ENCODE results near the gene ZMIZ1. TPM values are rescaled to one million over a fixed set of nuclear protein-coding genes. Genes with fewer than 3 reads are reported as not detected.
A peak's percentile ranks its signal among the peaks of the same experiment; 100 is the strongest.

The ZMIZ1 gene
- total and polyA plus RNA-seq, 4 donors = 3.9 to 19.1 (median 9.8) TPM

DNA sequence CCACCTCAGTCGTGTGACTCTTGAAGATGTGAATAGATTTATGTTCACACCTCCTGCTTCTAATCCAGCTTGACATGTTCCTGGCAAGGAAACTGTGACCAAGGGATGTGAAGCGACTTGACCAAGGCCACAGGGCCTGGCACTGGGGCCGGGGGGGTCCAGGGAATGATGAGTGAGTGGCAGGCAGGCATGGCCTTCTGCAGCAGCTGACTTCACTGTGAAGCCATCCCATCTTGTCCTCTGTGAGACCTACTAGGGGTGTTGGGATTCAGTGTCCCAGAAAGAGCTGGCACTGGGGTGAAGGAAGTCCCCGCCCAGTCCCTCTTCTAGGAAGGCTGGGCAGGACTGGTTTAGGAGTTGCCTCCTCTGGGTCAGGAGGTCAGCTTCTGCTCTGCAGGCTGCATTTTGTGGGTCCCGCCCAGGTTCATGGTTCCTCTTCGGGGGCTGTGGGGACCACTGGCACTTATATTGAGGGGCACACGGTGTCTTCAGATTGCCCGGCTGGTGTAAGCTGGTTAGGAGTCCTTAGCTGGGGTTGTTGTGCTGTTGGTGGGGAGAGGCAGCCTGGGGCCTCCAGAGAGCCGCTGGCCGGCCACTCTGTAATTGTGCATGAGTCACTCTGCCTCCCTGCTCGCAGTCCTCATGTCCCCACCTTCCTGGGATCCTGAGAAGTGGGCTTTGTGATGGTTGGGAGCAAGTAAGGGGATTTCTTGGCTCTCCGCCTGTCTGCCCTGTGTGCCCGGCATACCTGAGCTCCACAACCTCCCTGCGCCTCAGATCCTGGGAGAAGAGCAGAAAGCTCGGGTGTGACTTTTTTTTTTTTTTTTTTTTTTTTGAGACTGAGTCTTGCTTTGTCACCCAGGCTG lies 11.0 kb downstream of the ZMIZ1 start:
- TF ChIP-seq NR2F2 (IDR thresholded peaks at IDR 0.05) (no peak), HNF4G (IDR thresholded peaks at IDR 0.05) (no peak), TAF1 (conservative IDR thresholded peaks at IDR 0.05) (no peak), EGR1 (IDR thresholded peaks at IDR 0.05; ENCODE audit: low read depth in 2 of 2) (no peak), FOXA1 (IDR thresholded peaks at IDR 0.05) (no peak), YY1 (IDR thresholded peaks at IDR 0.05) (no peak), HNF4A (conservative IDR thresholded peaks at IDR 0.05) (no peak), GABPA (IDR thresholded peaks at IDR 0.05 in 1 of 2, conservative IDR thresholded peaks at IDR 0.05 in 1 of 2) (no peak), REST (IDR thresholded peaks at IDR 0.05) (no peak), RXRA (IDR thresholded peaks at IDR 0.05) (no peak), FOXA2 (IDR thresholded peaks at IDR 0.05) (no peak), JUND (IDR thresholded peaks at IDR 0.05) (no peak), RAD21 (IDR thresholded peaks at IDR 0.05) (no peak), SP1 (IDR thresholded peaks at IDR 0.05) (no peak)
- TF ChIP-seq, protein P1, sequence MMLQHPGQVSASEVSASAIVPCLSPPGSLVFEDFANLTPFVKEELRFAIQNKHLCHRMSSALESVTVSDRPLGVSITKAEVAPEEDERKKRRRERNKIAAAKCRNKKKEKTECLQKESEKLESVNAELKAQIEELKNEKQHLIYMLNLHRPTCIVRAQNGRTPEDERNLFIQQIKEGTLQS (IDR thresholded peaks at IDR 0.05) = no peak
- TF ChIP-seq, protein P2, sequence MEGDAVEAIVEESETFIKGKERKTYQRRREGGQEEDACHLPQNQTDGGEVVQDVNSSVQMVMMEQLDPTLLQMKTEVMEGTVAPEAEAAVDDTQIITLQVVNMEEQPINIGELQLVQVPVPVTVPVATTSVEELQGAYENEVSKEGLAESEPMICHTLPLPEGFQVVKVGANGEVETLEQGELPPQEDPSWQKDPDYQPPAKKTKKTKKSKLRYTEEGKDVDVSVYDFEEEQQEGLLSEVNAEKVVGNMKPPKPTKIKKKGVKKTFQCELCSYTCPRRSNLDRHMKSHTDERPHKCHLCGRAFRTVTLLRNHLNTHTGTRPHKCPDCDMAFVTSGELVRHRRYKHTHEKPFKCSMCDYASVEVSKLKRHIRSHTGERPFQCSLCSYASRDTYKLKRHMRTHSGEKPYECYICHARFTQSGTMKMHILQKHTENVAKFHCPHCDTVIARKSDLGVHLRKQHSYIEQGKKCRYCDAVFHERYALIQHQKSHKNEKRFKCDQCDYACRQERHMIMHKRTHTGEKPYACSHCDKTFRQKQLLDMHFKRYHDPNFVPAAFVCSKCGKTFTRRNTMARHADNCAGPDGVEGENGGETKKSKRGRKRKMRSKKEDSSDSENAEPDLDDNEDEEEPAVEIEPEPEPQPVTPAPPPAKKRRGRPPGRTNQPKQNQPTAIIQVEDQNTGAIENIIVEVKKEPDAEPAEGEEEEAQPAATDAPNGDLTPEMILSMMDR (IDR thresholded peaks at IDR 0.05; ENCODE audit: low read depth, low read length, missing input control) = no peak
- TF ChIP-seq, protein P3, sequence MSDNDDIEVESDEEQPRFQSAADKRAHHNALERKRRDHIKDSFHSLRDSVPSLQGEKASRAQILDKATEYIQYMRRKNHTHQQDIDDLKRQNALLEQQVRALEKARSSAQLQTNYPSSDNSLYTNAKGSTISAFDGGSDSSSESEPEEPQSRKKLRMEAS (IDR thresholded peaks at IDR 0.05) = no peak
- TF ChIP-seq, protein P4, sequence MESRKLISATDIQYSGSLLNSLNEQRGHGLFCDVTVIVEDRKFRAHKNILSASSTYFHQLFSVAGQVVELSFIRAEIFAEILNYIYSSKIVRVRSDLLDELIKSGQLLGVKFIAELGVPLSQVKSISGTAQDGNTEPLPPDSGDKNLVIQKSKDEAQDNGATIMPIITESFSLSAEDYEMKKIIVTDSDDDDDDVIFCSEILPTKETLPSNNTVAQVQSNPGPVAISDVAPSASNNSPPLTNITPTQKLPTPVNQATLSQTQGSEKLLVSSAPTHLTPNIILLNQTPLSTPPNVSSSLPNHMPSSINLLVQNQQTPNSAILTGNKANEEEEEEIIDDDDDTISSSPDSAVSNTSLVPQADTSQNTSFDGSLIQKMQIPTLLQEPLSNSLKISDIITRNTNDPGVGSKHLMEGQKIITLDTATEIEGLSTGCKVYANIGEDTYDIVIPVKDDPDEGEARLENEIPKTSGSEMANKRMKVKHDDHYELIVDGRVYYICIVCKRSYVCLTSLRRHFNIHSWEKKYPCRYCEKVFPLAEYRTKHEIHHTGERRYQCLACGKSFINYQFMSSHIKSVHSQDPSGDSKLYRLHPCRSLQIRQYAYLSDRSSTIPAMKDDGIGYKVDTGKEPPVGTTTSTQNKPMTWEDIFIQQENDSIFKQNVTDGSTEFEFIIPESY (IDR thresholded peaks at IDR 0.05) = no peak
- H3K9ac ChIP-seq (ENCODE audit: low read depth in 1 of 2, low read length in 2 of 2) = no peak overlapping the region
- no peak overlapping the region for H3K4me3 ChIP-seq (ENCODE audit: low read depth in 1 of 3, low read length in 3 of 3)
- no peaks in the 10 kb centered on the region for H3K9me3 ChIP-seq (ENCODE audit: control insufficient read depth in 4 of 4, low read length in 3 of 4)
- H3K36me3 ChIP-seq (ENCODE audit: control insufficient read depth in 4 of 4, insufficient read depth in 3 of 4, low read depth in 1 of 4, low read length in 3 of 4) = no peaks in the 10 kb centered on the region
- 78% methylated on average over 15 of the region's 15 CpGs for WGBS
- peak overlapping the region in 1 of 2 donors; percentile 25 for H3K27ac ChIP-seq (ENCODE audit: low read depth in 1 of 2, low read length in 2 of 2)
- peaks cover 39 to 78% (median 59%) of the 10 kb centered on the region in 4 donors for H3K4me1 ChIP-seq (ENCODE audit: control insufficient read depth in 4 of 4, insufficient read depth in 4 of 4, low read length in 3 of 4)
- DNase-seq (ENCODE audit: low spot score) = no peak
- no peaks in the 10 kb centered on the region for H3K27me3 ChIP-seq (ENCODE audit: control insufficient read depth in 4 of 4, insufficient read depth in 4 of 4, low read length in 3 of 4)
